Parathyroid adenoma (tissue), 2 donors: ENCODE results near the gene SYTL2.

Experiments used
- H2AFZ ChIP-seq: fragments of 300-600 bp; sonication (generic); one replicate; pipeline ENCODE4 v1.7.0; 2017; ENCODE audit warnings: antibody characterized with exemption, mild to moderate bottlenecking
- H3K27ac ChIP-seq: fragments of 300-600 bp; sonication (generic); one replicate; pipeline ENCODE4 v1.7.0; 2017
- H3K27me3 ChIP-seq: fragments of 300-600 bp; sonication (generic); one replicate; pipeline ENCODE4 v1.7.0; 2017; ENCODE audit warnings: low read length; ENCODE audit not compliant: control insufficient read depth, insufficient read depth
- H3K36me3 ChIP-seq: fragments of 300-600 bp; sonication (generic); one replicate; pipeline ENCODE4 v1.7.0; 2017; ENCODE audit warnings: low read length; ENCODE audit not compliant: control insufficient read depth, insufficient read depth
- H3K4me1 ChIP-seq: fragments of 300-600 bp; sonication (generic); one replicate; pipeline ENCODE4 v1.7.0; 2017; ENCODE audit warnings: control low read depth
- H3K4me2 ChIP-seq: fragments of 300-600 bp; sonication (generic); one replicate; pipeline ENCODE4 v1.7.0; 2017; ENCODE audit warnings: low read length
- H3K4me3 ChIP-seq: fragments of 300-600 bp; sonication (generic); one replicate; pipeline ENCODE4 v1.7.0; 2017; ENCODE audit warnings: low read depth, low read length
- H3K79me2 ChIP-seq: fragments of 300-600 bp; sonication (generic); one replicate; pipeline ENCODE4 v1.7.0; 2017; ENCODE audit warnings: control low read depth
- H3K9ac ChIP-seq: fragments of 300-600 bp; sonication (generic); one replicate; pipeline ENCODE4 v1.7.0; 2017; ENCODE audit warnings: mild to moderate bottlenecking
- H3K9me3 ChIP-seq: fragments of 300-600 bp; sonication (generic); one replicate; pipeline ENCODE4 v1.7.0; 2017; ENCODE audit warnings: low read length; ENCODE audit not compliant: control insufficient read depth
- TF ChIP-seq, protein P1 (sequence below): fragments of 300-600 bp; sonication (generic); IDR thresholded peaks from one replicate; pipeline ENCODE4 v1.7.0; 2017; ENCODE audit warnings: antibody characterized with exemption, mild to moderate bottlenecking
- donor health status: primary hyperparathyroidism.

Gene SYTL2

DNA sequence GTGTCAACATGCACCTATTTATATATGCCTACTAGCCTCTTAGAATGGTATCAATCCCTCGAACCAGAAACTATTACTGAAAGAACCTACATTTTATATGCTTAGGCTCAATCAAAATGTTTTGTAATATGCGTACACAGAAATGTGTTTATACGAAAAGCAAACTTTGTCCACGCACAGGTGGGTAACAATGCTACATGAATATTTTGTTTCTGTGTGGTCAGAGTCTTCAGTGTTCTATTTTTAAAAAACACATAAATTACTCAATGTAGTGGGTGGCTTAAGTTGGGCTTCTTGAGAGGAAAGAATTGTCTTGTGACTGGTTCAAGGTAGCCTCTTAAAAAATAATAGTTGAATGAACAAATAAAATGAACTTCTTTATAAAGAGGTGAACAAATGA is 46.1 kb downstream of the SYTL2 start:
- H3K9me3 ChIP-seq: no peaks in the 10 kb centered on the region
- no peaks in the 10 kb centered on the region for H3K4me1 ChIP-seq
- no peaks in the 10 kb centered on the region for H3K36me3 ChIP-seq

DNA sequence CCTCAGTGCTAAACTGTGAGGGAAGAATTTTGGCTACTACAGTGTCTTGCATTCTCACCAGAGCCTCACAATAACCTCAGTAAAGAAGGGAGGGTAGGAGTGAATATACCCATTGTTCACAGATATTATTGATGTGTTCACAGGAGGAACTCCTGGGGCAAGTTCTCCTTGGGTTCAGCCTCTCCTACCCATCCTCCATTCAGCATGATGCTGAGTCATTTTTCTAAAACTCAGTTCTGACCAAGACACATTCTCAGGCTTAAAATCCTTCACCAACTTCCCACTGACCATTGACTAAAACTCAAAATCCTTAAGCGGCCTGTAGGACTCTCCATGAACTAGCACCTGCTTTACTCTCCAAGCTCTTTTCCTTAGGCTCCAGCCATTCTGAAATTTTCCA is 48.7 kb downstream of the SYTL2 start:
- Histone ChIP-seq H3K4me1 (no peaks in the 10 kb centered on the region), H3K9me3 (no peaks in the 10 kb centered on the region), H3K27ac (no peak overlapping the region), H3K4me2 (no peak overlapping the region), H2AFZ (no peak overlapping the region), H3K79me2 (no peaks in the 10 kb centered on the region), H3K9ac (no peak overlapping the region), H3K4me3 (no peak overlapping the region), H3K27me3 (no peaks in the 10 kb centered on the region), H3K36me3 (no peaks in the 10 kb centered on the region)
- TF ChIP-seq, protein P1, sequence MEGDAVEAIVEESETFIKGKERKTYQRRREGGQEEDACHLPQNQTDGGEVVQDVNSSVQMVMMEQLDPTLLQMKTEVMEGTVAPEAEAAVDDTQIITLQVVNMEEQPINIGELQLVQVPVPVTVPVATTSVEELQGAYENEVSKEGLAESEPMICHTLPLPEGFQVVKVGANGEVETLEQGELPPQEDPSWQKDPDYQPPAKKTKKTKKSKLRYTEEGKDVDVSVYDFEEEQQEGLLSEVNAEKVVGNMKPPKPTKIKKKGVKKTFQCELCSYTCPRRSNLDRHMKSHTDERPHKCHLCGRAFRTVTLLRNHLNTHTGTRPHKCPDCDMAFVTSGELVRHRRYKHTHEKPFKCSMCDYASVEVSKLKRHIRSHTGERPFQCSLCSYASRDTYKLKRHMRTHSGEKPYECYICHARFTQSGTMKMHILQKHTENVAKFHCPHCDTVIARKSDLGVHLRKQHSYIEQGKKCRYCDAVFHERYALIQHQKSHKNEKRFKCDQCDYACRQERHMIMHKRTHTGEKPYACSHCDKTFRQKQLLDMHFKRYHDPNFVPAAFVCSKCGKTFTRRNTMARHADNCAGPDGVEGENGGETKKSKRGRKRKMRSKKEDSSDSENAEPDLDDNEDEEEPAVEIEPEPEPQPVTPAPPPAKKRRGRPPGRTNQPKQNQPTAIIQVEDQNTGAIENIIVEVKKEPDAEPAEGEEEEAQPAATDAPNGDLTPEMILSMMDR: no peak

More for the DNA sequence above, 46.1 kb downstream of the SYTL2 start:
- Histone ChIP-seq H3K4me2 (no peak overlapping the region), H3K27me3 (no peaks in the 10 kb centered on the region), H3K27ac (no peak overlapping the region), H2AFZ (no peak overlapping the region), H3K79me2 (no peaks in the 10 kb centered on the region), H3K9ac (no peak overlapping the region), H3K4me3 (no peak overlapping the region)
- TF ChIP-seq, protein P1: no peak

DNA sequence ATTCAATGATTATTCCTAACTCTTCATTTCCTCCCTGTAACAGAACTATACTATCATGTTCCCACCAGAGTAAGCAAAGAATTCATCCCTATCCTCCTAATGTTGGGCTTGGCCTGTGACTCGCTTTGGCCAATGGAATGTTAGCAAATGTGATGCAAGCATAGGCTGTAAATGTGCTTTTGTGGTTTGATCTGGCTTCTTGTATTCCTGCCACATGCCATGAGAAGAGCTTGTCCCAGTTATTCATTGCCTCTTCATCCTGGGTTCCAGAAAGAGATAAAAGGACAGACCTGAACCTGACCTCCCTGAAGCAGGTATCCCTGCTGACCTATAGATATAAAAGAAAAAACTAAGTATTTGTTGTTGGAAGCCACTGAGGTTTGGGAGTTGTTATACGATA is 51.0 kb downstream of the SYTL2 start:
- H3K4me1 ChIP-seq: no peaks in the 10 kb centered on the region
- H2AFZ ChIP-seq: no peak overlapping the region
- H3K27me3 ChIP-seq: no peaks in the 10 kb centered on the region
- no peaks in the 10 kb centered on the region for H3K9me3 ChIP-seq
- H3K79me2 ChIP-seq: no peaks in the 10 kb centered on the region
- TF ChIP-seq, protein P1: no peak
- H3K36me3 ChIP-seq: no peaks in the 10 kb centered on the region
- no peak overlapping the region for H3K4me3 ChIP-seq
- no peak overlapping the region for H3K4me2 ChIP-seq
- H3K27ac ChIP-seq: no peak overlapping the region
- H3K9ac ChIP-seq: no peak overlapping the region

DNA sequence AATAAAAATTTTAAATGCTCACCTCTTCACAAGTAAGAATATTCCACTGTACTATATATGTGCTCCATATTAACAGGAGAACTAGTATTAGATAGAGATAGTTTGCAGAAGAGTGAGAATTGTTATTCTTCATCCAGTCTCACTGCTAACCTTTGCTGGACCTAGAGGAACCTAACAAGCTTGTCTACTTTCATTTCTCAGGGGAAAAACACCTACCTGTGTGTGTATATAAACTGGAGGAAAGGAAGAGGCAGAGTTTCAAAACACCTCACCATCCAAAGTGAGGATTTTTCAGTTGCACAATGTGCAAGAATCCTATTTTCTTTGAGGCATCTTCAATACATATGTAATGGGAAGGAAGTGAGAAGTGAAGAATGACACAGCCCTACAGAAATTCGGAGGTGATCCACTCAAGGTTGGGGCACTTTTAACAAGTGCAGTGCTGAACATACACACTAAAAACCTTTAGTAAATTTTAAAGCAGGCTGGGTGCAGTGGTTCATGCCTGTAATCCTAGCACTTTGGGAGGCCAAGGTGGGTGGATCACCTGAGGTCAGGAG is 52.4 kb downstream of the SYTL2 start:
- H3K36me3 ChIP-seq: no peaks in the 10 kb centered on the region
- H2AFZ ChIP-seq: no peak overlapping the region
- no peaks in the 10 kb centered on the region for H3K79me2 ChIP-seq
- H3K4me1 ChIP-seq: no peaks in the 10 kb centered on the region
- no peak overlapping the region for H3K27ac ChIP-seq
- no peaks in the 10 kb centered on the region for H3K9me3 ChIP-seq
- H3K4me2 ChIP-seq: no peak overlapping the region
- no peak overlapping the region for H3K4me3 ChIP-seq
- TF ChIP-seq, protein P1: no peak
- H3K9ac ChIP-seq: no peak overlapping the region
- no peaks in the 10 kb centered on the region for H3K27me3 ChIP-seq

DNA sequence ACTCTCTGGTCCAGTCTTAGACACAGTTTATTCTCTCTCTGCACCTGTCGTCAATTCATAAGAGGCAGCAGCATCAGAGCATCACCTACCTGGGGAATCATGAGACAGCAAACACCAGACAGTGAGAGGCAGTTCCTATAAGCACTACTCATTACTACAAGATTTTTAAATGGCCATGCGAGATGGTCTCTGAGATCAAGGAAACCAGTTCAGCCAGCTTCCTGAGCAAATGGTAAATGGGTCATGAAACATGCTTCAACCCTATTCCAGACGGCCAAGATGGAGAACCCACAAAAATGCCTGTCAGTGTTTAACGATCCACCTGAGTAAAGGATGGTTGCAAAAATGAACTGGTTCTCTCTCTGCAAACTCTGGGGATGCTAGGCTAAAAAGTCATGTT is 52.9 kb downstream of the SYTL2 start:
- no peaks in the 10 kb centered on the region for H3K9me3 ChIP-seq
- H3K4me3 ChIP-seq: no peak overlapping the region
- no peak overlapping the region for H3K4me2 ChIP-seq
- H2AFZ ChIP-seq: no peak overlapping the region
- no peaks in the 10 kb centered on the region for H3K36me3 ChIP-seq
- TF ChIP-seq, protein P1: no peak
- H3K27me3 ChIP-seq: no peaks in the 10 kb centered on the region
- no peaks in the 10 kb centered on the region for H3K4me1 ChIP-seq
- no peaks in the 10 kb centered on the region for H3K79me2 ChIP-seq
- no peak overlapping the region for H3K9ac ChIP-seq
- H3K27ac ChIP-seq: no peak overlapping the region
